Activated naive CD4-positive, alpha-beta T cell treated with anti-CD3 and anti-CD28 coated beads for 36 hours (primary cell): ENCODE data around the gene MSANTD1. TPM values are rescaled to one million over a fixed set of nuclear protein-coding genes. Genes with fewer than 3 reads are reported as not detected.

Experiments used
- CTCF ChIA-PET: fragments of 350-600 bp; sonication (Branson Sonifier 250); formaldehyde crosslinking; loops from one replicate; lab custom pipeline; 2021; ENCODE audit warnings: antibody characterized with exemption; lab: Charles Lee
- DNase-seq: peaks from one replicate; pipeline ENCODE4 v3.0.0-alpha.2; 2020
- H3K27ac Mint-ChIP-seq: one replicate; pipeline ENCODE4 v1.8.0; 2021; ENCODE audit warnings: mild to moderate bottlenecking, mixed read lengths
- H3K27me3 Mint-ChIP-seq: one replicate; pipeline ENCODE4 v1.8.0; 2021; ENCODE audit warnings: low read depth, mixed read lengths
- H3K36me3 Mint-ChIP-seq: one replicate; pipeline ENCODE4 v1.8.0; 2021; ENCODE audit warnings: low read depth, mixed read lengths
- H3K4me1 Mint-ChIP-seq: one replicate; pipeline ENCODE4 v1.8.0; 2021; ENCODE audit warnings: low read depth, mixed read lengths
- H3K4me3 Mint-ChIP-seq: one replicate; pipeline ENCODE4 v1.8.0; 2021; ENCODE audit warnings: mild to moderate bottlenecking, moderate library complexity, mixed read lengths
- H3K9me3 Mint-ChIP-seq: one replicate; pipeline ENCODE4 v1.8.0; 2021; ENCODE audit warnings: mixed read lengths
- intact Hi-C: fragments of 100-400 bp; cut with micrococcal nuclease; formaldehyde crosslinking; loops from one replicate; pipeline ENCODE4 v1.15.1; 2023
- total RNA-seq, 2 experiments: library from RNA; stranded (reverse); gene quantifications; one replicate each; pipeline ENCODE4 v1.2.3, GENCODE V29; 2021

The MSANTD1 gene
- total RNA-seq, 2 experiments from 2014 or later: 0.49 to 0.55 TPM

- H3K4me1 Mint-ChIP-seq: no peaks in the 10 kb centered on the region
- intact Hi-C loops: no loop called here
- no peaks in the 10 kb centered on the region for H3K9me3 Mint-ChIP-seq
- no peak overlapping the region for H3K4me3 Mint-ChIP-seq
- no peak overlapping the region for H3K27ac Mint-ChIP-seq
- CTCF ChIA-PET: no interaction called here
- no peaks in the 10 kb centered on the region for H3K27me3 Mint-ChIP-seq
- peaks cover 39% of the 10 kb centered on the region for H3K36me3 Mint-ChIP-seq
- DNase-seq: no peak
These were observed 20.1 kb upstream of the MSANTD1 start for GRCh38 chr4:3228881-3229280.

GRCh38 chr4:3229328-3229727 lies 19.6 kb upstream of the MSANTD1 start:
- no peaks in the 10 kb centered on the region for H3K9me3 Mint-ChIP-seq
- CTCF ChIA-PET: no interaction called here
- no peaks in the 10 kb centered on the region for H3K4me1 Mint-ChIP-seq
- H3K36me3 Mint-ChIP-seq: peaks cover 38% of the 10 kb centered on the region
- H3K27me3 Mint-ChIP-seq: no peaks in the 10 kb centered on the region
- H3K27ac Mint-ChIP-seq: no peak overlapping the region
- H3K4me3 Mint-ChIP-seq: no peak overlapping the region
- intact Hi-C loops: no loop called here
- DNase-seq: no peak

GRCh38 chr4:3229964-3230363 lies 19.0 kb upstream of the MSANTD1 start:
- CTCF ChIA-PET: no interaction called here
- no peaks in the 10 kb centered on the region for H3K9me3 Mint-ChIP-seq
- intact Hi-C loops: no loop called here
- no peak overlapping the region for H3K27ac Mint-ChIP-seq
- H3K4me1 Mint-ChIP-seq: no peaks in the 10 kb centered on the region
- H3K27me3 Mint-ChIP-seq: no peaks in the 10 kb centered on the region
- H3K36me3 Mint-ChIP-seq: peaks cover 35% of the 10 kb centered on the region
- no peak overlapping the region for H3K4me3 Mint-ChIP-seq
- no peak for DNase-seq

- H3K9me3 Mint-ChIP-seq: no peaks in the 10 kb centered on the region
These were observed 17.5 kb upstream of the MSANTD1 start for GRCh38 chr4:3231471-3231870.

GRCh38 chr4:3232001-3232400 lies 17.0 kb upstream of the MSANTD1 start:
- intact Hi-C loops: no loop called here
- CTCF ChIA-PET: no interaction called here

More at GRCh38 chr4:3231471-3231870, 17.5 kb upstream of the MSANTD1 start:
- intact Hi-C loops: no loop called here
- DNase-seq: no peak
- Mint-ChIP-seq H3K4me1 (no peaks in the 10 kb centered on the region), H3K36me3 (peaks cover 33% of the 10 kb centered on the region), H3K27me3 (no peaks in the 10 kb centered on the region), H3K27ac (no peak overlapping the region), H3K4me3 (no peak overlapping the region)
- CTCF ChIA-PET: no interaction called here

GRCh38 chr4:3232871-3233271 lies 16.1 kb upstream of the MSANTD1 start:
- Mint-ChIP-seq H3K36me3 (peaks cover 36% of the 10 kb centered on the region), H3K4me3 (no peak overlapping the region), H3K9me3 (no peaks in the 10 kb centered on the region)

More at GRCh38 chr4:3232001-3232400, 17.0 kb upstream of the MSANTD1 start:
- no peak for DNase-seq
- no peak overlapping the region for H3K27ac Mint-ChIP-seq
- no peaks in the 10 kb centered on the region for H3K27me3 Mint-ChIP-seq
- no peaks in the 10 kb centered on the region for H3K4me1 Mint-ChIP-seq
- peaks cover 33% of the 10 kb centered on the region for H3K36me3 Mint-ChIP-seq
- no peak overlapping the region for H3K4me3 Mint-ChIP-seq
- H3K9me3 Mint-ChIP-seq: no peaks in the 10 kb centered on the region

GRCh38 chr4:3233391-3234071 lies 15.4 kb upstream of the MSANTD1 start:
- no peaks in the 10 kb centered on the region for H3K27me3 Mint-ChIP-seq
- H3K36me3 Mint-ChIP-seq: peaks cover 36% of the 10 kb centered on the region
- H3K9me3 Mint-ChIP-seq: no peaks in the 10 kb centered on the region
- H3K4me1 Mint-ChIP-seq: no peaks in the 10 kb centered on the region
- H3K27ac Mint-ChIP-seq: no peak overlapping the region
- DNase-seq: no peak
- H3K4me3 Mint-ChIP-seq: no peak overlapping the region
- CTCF ChIA-PET: no interaction called here
- intact Hi-C loops: no loop called here

More at GRCh38 chr4:3232871-3233271, 16.1 kb upstream of the MSANTD1 start:
- no peaks in the 10 kb centered on the region for H3K27me3 Mint-ChIP-seq
- no peak for DNase-seq
- CTCF ChIA-PET: no interaction called here
- intact Hi-C loops: no loop called here
- no peak overlapping the region for H3K27ac Mint-ChIP-seq
- no peaks in the 10 kb centered on the region for H3K4me1 Mint-ChIP-seq

- Mint-ChIP-seq H3K9me3 (no peaks in the 10 kb centered on the region), H3K27ac (no peak overlapping the region), H3K27me3 (no peaks in the 10 kb centered on the region), H3K4me1 (no peaks in the 10 kb centered on the region), H3K36me3 (peaks cover 28% of the 10 kb centered on the region), H3K4me3 (no peak overlapping the region)
- intact Hi-C loops: no loop called here
- CTCF ChIA-PET: no interaction called here
- no peak for DNase-seq
These were observed 14.6 kb upstream of the MSANTD1 start for GRCh38 chr4:3234171-3235029.

- Mint-ChIP-seq H3K4me1 (no peaks in the 10 kb centered on the region), H3K9me3 (no peaks in the 10 kb centered on the region), H3K4me3 (no peak overlapping the region), H3K27ac (no peak overlapping the region), H3K36me3 (peaks cover 26% of the 10 kb centered on the region), H3K27me3 (no peaks in the 10 kb centered on the region)
- CTCF ChIA-PET: no interaction called here
- no peak for DNase-seq
- intact Hi-C loops: no loop called here
These were observed 14.0 kb upstream of the MSANTD1 start for GRCh38 chr4:3235030-3235345.

GRCh38 chr4:3235581-3235980 lies 13.4 kb upstream of the MSANTD1 start:
- intact Hi-C loops: no loop called here

GRCh38 chr4:3236326-3236878 lies 12.6 kb upstream of the MSANTD1 start:
- Mint-ChIP-seq H3K9me3 (no peaks in the 10 kb centered on the region), H3K4me3 (no peak overlapping the region), H3K4me1 (no peaks in the 10 kb centered on the region), H3K27me3 (no peaks in the 10 kb centered on the region), H3K27ac (no peak overlapping the region), H3K36me3 (peaks cover 20% of the 10 kb centered on the region)
- intact Hi-C loops: no loop called here
- no peak for DNase-seq
- CTCF ChIA-PET: no interaction called here

More at GRCh38 chr4:3235581-3235980, 13.4 kb upstream of the MSANTD1 start:
- Mint-ChIP-seq H3K27ac (no peak overlapping the region), H3K36me3 (peaks cover 21% of the 10 kb centered on the region), H3K27me3 (no peaks in the 10 kb centered on the region), H3K9me3 (no peaks in the 10 kb centered on the region), H3K4me1 (no peaks in the 10 kb centered on the region), H3K4me3 (no peak overlapping the region)
- CTCF ChIA-PET: no interaction called here
- DNase-seq: no peak

GRCh38 chr4:3237266-3237665 lies 11.7 kb upstream of the MSANTD1 start:
- H3K9me3 Mint-ChIP-seq: no peaks in the 10 kb centered on the region
- CTCF ChIA-PET: interaction anchor here (1.1 kb wide), 1 partner anchor 259 kb away, joined by 3 read pairs; no protein-coding TSS in a partner anchor
- peaks cover 2% of the 10 kb centered on the region for H3K4me1 Mint-ChIP-seq
- H3K27me3 Mint-ChIP-seq: no peaks in the 10 kb centered on the region
- intact Hi-C loops: no loop called here
- peaks cover 16% of the 10 kb centered on the region for H3K36me3 Mint-ChIP-seq
- no peak overlapping the region for H3K4me3 Mint-ChIP-seq
- H3K27ac Mint-ChIP-seq: no peak overlapping the region
- DNase-seq: no peak
